GM12892 (cell line): ENCODE data around the gene UGT8.

Experiments
- POLR2A ChIP-seq: IDR thresholded peaks from 2 replicates; pipeline ENCODE4 v1.6.1; 2011; ENCODE audit warnings: low read depth, low read length, control low read depth
- TAF1 ChIP-seq: IDR thresholded peaks from 2 replicates; pipeline ENCODE4 v1.6.1; 2011; ENCODE audit warnings: low read depth, mild to moderate bottlenecking, control low read depth, low read length, borderline replicate concordance

GRCh38 chr4:114562176-114562904 is 36.3 kb upstream of the UGT8 start:
- no peak for TF ChIP-seq POLR2A
- TF ChIP-seq TAF1, result no peak
